ENCODE data around the gene RASGRP2. TPM values are rescaled to one million over a fixed set of nuclear protein-coding genes. Genes with fewer than 3 reads are reported as not detected.

Gene RASGRP2
- total and polyA plus RNA-seq, 10 donors, result 148 to 283 (median 213) TPM

- DNase-seq, result no peak
- no peak overlapping the region for H3K27ac ChIP-seq
- H3K4me1 ChIP-seq, result peaks cover 16 to 30% (median 27%) of the 10 kb centered on the region in 6 donors
- TF ChIP-seq POLR2A (IDR thresholded peaks at IDR 0.05) (no peak), POLR2AphosphoS5 (IDR thresholded peaks at IDR 0.05) (no peak), CTCF (IDR thresholded peaks at IDR 0.05 in 8 of 11, conservative IDR thresholded peaks at IDR 0.05 in 3 of 11) (no peak)
- intact Hi-C loops (cut with DNase I; ENCODE audit: low total_unique reads), result no loop called here
- H3K36me3 ChIP-seq, result no peaks in the 10 kb centered on the region
- H3K9me3 ChIP-seq, result no peaks in the 10 kb centered on the region
- H3K27me3 ChIP-seq (replicated peaks in 1 of 7), result no peaks in the 10 kb centered on the region
- H3K4me3 ChIP-seq, result no peak overlapping the region
- WGBS, 5 donors, result 72 to 91% (median 83%) methylated on average over 9 of the region's 9 CpGs
These were observed 57.3 kb downstream of the RASGRP2 start for GRCh38 chr11:64686466-64687170.

GRCh38 chr11:64685536-64685935, 58.4 kb downstream of the RASGRP2 start:
- Histone ChIP-seq H3K4me3 (no peak overlapping the region), H3K27ac (no peak overlapping the region), H3K27me3 (replicated peaks in 1 of 7) (no peaks in the 10 kb centered on the region), H3K9me3 (no peaks in the 10 kb centered on the region), H3K36me3 (no peaks in the 10 kb centered on the region), H3K4me1 (peaks cover 16 to 30% (median 27%) of the 10 kb centered on the region in 6 donors)
- intact Hi-C loops (cut with DNase I; ENCODE audit: low total_unique reads), result no loop called here
- WGBS, 5 donors, result 93 to 96% (median 94%) methylated on average over 12 to 18 of the region's 18 CpGs
- no peak for DNase-seq
- TF ChIP-seq POLR2A (IDR thresholded peaks at IDR 0.05) (no peak), POLR2AphosphoS5 (IDR thresholded peaks at IDR 0.05) (no peak), CTCF (IDR thresholded peaks at IDR 0.05 in 8 of 11, conservative IDR thresholded peaks at IDR 0.05 in 3 of 11) (no peak)

GRCh38 chr11:64684357-64684756, 59.6 kb downstream of the RASGRP2 start:
- TF ChIP-seq POLR2AphosphoS5 (IDR thresholded peaks at IDR 0.05), result no peak
- TF ChIP-seq POLR2A (IDR thresholded peaks at IDR 0.05), result no peak
- no peak for TF ChIP-seq CTCF (IDR thresholded peaks at IDR 0.05 in 8 of 11, conservative IDR thresholded peaks at IDR 0.05 in 3 of 11)
- intact Hi-C loops (cut with DNase I; ENCODE audit: low total_unique reads), result no loop called here
- H3K36me3 ChIP-seq, result no peaks in the 10 kb centered on the region
- peaks cover 16 to 30% (median 27%) of the 10 kb centered on the region in 6 donors for H3K4me1 ChIP-seq
- H3K9me3 ChIP-seq, result no peaks in the 10 kb centered on the region
- H3K27ac ChIP-seq, result no peak overlapping the region
- H3K4me3 ChIP-seq, result no peak overlapping the region
- 73 to 85% (median 79%) methylated on average over 8 of the region's 8 CpGs for WGBS, 5 donors
- DNase-seq, result no peak
- H3K27me3 ChIP-seq (replicated peaks in 1 of 7), result no peaks in the 10 kb centered on the region

- Histone ChIP-seq H3K36me3 (no peaks in the 10 kb centered on the region), H3K27ac (no peak overlapping the region), H3K27me3 (replicated peaks in 1 of 7) (peaks cover 0 to 16% (median under 1%) of the 10 kb centered on the region in 7 donors), H3K9me3 (no peaks in the 10 kb centered on the region), H3K4me1 (peaks cover 0 to 3% (median under 1%) of the 10 kb centered on the region in 6 donors), H3K4me3 (no peak overlapping the region)
- intact Hi-C loops (cut with DNase I; ENCODE audit: low total_unique reads), result no loop called here
- DNase-seq, result no peak
- 68 to 79% (median 76%) methylated on average over 4 of the region's 4 CpGs for WGBS, 5 donors
- TF ChIP-seq CTCF (IDR thresholded peaks at IDR 0.05 in 8 of 11, conservative IDR thresholded peaks at IDR 0.05 in 3 of 11) (no peak), POLR2A (IDR thresholded peaks at IDR 0.05) (no peak), POLR2AphosphoS5 (IDR thresholded peaks at IDR 0.05) (no peak)
These were observed 62.8 kb downstream of the RASGRP2 start for GRCh38 chr11:64681171-64681570.

Data from spleen (tissue), 11 donors.